ENCODE measurements around the gene PDGFD.

The PDGFD gene

GRCh38 chr11:103958475-103959215 lies 205.3 kb downstream of the PDGFD start:
- DNase-seq (ENCODE audit: low spot score), result no peak

GRCh38 chr11:103953797-103954486 lies 210.0 kb downstream of the PDGFD start:
- DNase-seq (ENCODE audit: low spot score), result no peak

GRCh38 chr11:103949781-103950180 lies 214.2 kb downstream of the PDGFD start:
- no peak for DNase-seq (ENCODE audit: low spot score)

DNA sequence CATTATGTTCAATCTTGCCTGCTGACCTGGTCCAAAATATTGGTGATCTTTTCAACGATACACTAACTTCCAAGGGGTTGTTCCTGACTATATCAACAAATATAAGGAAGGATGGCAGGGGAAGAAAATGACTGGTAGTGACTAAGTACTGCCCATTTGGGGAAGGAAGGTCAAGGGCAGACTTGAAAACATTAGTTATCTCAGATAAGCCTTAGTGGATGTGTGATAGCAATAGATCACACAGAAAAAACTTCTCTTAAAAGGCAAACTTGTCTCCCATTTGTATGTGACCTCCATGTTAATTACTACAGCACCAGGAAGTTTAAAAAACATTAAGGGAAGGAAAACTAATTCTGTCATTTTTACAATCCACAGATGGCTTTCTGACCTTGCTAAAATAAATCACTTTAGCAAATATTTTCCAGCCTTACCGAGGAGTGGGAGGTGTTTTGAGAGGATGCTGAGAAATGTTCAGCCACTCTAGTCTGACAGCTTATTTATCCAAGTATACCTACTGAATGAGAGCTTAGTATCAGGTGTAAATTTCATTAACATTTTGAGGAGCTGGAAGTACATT lies 215.7 kb downstream of the PDGFD start:
- DNase-seq (ENCODE audit: low spot score), result no peak

GRCh38 chr11:103947546-103947919 lies 216.4 kb downstream of the PDGFD start:
- no peak for DNase-seq (ENCODE audit: low spot score)

GRCh38 chr11:103946793-103947545 lies 217.0 kb downstream of the PDGFD start:
- DNase-seq (ENCODE audit: low spot score), result no peak

GRCh38 chr11:103944251-103944940 lies 219.6 kb downstream of the PDGFD start:
- no peak for DNase-seq (ENCODE audit: low spot score)

DNA sequence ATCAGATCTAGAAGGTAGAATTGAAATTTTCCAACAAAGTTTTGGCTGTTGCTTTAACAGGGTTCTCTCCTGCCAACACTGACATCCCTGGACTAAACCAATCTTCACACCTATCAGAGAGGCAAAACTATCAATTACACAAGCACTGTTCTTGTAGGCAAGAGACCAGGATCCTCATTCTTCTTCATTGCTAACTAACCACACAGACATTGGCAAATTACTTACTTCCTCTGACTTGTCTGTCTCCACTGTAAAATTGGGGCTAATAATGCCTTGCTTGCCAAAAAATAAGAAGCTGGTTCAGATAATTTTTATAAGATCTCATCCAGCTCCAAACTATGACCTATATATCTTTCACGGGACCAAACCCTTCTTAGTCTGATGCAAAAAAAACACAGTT lies 221.3 kb downstream of the PDGFD start:
- no peak for DNase-seq (ENCODE audit: low spot score)

- DNase-seq (ENCODE audit: low spot score), result no peak
These were observed 223.4 kb downstream of the PDGFD start for GRCh38 chr11:103940551-103940950.

DNA sequence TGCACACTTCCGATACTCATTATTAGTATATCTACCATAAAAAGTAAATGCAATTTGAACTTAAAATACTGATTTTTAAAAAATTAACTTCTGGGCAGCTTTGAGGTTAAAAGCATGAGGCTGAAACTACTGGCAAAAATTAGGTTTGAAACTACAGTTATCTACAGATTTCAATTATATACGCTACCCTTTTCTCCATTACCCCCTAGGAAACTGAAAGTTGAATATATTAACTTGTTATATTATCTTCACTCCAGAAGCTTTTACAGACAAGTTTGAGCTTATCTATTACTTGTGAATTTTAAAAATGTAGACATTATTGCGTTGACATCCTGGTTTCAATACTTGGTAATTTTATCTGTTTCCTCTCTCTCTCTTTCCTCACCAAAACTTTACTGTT lies 224.3 kb downstream of the PDGFD start:
- no peak for DNase-seq (ENCODE audit: low spot score)

DNA sequence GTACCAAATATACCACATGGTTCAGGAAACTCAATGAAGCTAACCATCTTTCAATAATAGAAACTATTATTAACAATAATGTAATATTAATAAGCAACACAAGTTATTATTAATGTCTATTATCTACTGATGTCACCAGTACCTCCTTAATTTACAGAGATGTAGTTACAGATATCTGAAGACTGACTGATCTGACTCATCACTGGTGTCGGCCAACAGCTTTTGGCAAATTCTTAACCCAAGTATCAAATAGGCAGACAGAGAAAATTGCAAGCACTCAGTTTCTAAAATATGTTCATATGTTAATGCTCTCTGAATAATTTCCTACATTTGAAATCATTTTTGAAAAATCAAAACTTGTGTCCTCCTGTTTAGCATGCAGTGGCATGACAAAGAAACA lies 227.9 kb downstream of the PDGFD start:
- no peak for DNase-seq (ENCODE audit: low spot score)

GRCh38 chr11:103935219-103935618 lies 228.7 kb downstream of the PDGFD start:
- no peak for DNase-seq (ENCODE audit: low spot score)

DNA sequence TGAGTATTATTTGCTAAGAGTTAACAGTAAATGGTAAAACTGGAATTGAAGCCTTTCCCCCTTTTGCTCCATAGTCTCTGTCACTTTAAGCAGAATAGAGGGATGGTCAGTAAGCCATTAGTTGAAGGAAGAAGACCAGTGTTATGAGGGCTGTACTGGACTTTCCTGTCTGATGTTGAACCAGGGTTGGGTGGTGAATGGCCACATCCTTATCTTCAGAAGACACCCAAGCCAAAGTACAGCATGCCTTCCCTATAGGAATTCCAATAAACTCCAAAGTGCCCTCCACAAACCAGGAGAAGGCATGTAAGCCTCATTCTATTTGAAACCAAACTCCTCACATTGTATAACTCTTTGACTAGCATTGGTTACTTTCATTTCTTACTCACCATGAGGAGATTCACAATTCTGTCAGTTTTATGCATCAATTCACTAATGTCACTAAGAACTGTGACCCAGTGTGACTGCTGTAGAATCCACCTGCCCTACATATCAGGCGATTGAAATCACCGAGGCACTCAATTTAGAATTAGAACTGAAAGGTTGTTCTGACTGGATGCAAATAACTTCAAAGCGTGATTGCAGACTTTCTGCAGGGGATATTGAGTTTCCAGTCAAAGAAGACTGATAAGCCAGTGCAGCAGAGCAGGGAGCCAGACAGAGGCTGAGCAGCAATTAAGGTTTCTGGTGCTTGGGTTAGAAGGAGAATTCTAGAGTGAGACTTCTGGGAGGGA lies 234.6 kb downstream of the PDGFD start:
- no peak for DNase-seq (ENCODE audit: low spot score)

GRCh38 chr11:103928802-103929161 lies 235.2 kb downstream of the PDGFD start:
- DNase-seq (ENCODE audit: low spot score), result no peak

DNA sequence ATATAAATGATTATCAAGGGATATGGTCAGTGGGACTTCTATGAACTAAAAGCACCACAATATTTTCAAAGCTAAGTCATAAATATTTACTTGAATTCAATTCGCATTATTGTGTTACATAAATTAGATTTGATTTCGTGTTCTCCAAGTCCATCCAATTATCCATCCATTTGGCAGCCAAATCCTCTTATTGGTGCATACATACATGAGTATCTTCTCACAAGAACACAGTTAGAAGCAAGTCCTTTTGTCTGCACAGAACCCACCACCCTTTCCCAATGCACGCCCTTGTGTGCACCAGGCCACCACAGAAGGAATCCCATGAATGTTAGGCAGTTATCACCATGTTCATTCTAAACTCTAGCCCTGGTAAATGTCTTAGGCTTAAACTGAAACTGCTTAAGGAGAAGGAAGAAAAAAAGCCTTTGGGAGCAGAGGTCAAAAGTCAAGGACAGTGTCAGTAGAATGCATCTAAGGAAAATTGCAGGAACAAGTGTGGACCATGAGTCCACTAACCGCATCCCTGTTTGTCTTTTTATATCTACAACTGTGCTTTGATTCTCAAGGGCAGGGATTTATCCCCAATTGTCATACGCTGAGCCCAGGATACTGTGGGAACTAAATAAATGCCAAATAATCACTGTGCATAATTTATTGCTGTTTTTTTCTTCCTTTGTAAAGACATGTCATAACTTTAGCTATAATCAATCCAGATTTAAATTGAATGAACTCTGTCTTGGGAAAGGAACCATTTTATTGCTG lies 235.7 kb downstream of the PDGFD start:
- no peak for DNase-seq (ENCODE audit: low spot score)

- DNase-seq (ENCODE audit: low spot score), result no peak
These were observed 236.4 kb downstream of the PDGFD start for GRCh38 chr11:103927535-103927934.

GRCh38 chr11:103926990-103927389 lies 237.0 kb downstream of the PDGFD start:
- DNase-seq (ENCODE audit: low spot score), result no peak

DNA sequence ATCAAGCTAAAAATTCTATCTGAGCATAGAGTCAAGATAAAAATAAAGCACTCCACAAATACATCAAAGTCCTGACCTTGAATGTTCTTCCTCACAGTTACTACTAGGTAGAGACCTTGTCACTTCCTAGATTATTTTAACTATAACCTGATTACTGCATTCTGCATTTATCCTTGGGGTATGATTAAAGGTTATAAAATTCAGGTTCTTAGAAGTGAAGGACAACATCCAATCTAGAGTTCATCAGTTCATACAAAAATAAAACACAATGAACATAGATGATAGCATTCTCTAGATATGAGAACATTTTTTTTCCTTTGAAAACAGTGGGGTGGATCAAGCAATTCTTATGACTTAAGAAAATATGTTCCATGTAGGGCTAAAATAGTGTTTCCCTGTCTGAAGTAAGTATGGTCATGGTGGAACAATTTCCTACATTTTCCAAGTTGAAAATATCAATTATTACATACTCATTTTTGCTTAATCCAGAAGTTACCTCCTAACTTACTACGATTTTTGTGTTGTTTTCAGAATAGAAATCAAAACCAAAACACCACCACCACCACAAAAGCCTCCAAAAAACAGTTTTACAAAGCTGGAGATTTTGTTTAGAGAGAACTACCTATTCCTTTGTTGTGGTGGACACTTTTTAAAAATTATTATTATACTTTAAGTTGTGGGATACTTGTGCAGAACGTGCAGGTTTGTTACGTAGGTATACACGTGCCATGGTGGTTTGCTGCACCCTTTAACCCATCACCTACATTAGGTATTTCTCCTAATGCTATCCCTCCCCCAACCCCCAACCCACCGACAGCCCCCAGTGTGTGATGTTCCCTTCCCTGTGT lies 239.6 kb downstream of the PDGFD start:
- no peak for DNase-seq (ENCODE audit: low spot score)

GRCh38 chr11:103923451-103923931 lies 240.5 kb downstream of the PDGFD start:
- no peak for DNase-seq (ENCODE audit: low spot score)

DNA sequence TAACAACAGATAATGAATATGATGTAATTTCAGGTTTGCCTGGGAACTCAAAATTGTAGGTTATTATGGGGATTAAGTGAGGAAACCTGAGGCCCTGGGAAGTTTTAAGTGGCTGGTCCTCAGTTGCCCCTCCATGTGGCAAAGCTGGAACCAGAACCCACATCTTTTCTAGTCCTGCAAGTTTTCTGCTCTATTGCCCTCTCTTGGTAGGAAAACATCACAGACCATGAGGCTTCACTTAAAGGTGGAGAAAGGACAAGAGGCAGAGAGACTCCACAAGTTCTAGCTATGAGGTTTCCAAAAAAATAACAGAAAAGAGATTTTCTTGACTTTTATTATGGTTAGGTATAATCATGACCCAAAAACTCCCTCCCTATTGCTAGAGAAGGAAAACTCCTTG lies 243.0 kb downstream of the PDGFD start:
- no peak for DNase-seq (ENCODE audit: low spot score)
